GM19467 (cell line): ENCODE data around the gene PNPLA2.
A peak's percentile ranks its signal among the peaks of the same experiment; 100 is the strongest.

ENCODE experiments used
- ATAC-seq: cut with Tn5 transposase; IDR thresholded peaks from one replicate; pipeline ENCODE4 v1.9.1; 2021; ENCODE audit warnings: mild to moderate bottlenecking, moderate library complexity; ENCODE audit not compliant: unreplicated experiment

The PNPLA2 gene

GRCh38 chr11:783581-784015, 35.1 kb upstream of the PNPLA2 start:
- no peak for ATAC-seq

GRCh38 chr11:786235-787083, 32.3 kb upstream of the PNPLA2 start:
- no peak for ATAC-seq

- ATAC-seq: no peak
Measured at GRCh38 chr11:787084-787675, 31.5 kb upstream of the PNPLA2 start.

- ATAC-seq: no peak
Measured at GRCh38 chr11:788009-788640, 30.6 kb upstream of the PNPLA2 start.

GRCh38 chr11:788953-789940, 29.5 kb upstream of the PNPLA2 start:
- ATAC-seq: no peak

GRCh38 chr11:789943-790342, 28.8 kb upstream of the PNPLA2 start, which contains the start of gene CEND1:
CEND1 (minus strand) TSS chr11:790090; CDS start chr11:788576, 1,514 bp downstream.
- ATAC-seq: no peak

GRCh38 chr11:790721-791564, 27.8 kb upstream of the PNPLA2 start:
- no peak for ATAC-seq

GRCh38 chr11:791658-792534, 26.8 kb upstream of the PNPLA2 start:
- no peak for ATAC-seq

GRCh38 chr11:792535-792821, 26.2 kb upstream of the PNPLA2 start:
- no peak for ATAC-seq

GRCh38 chr11:792873-793272, 25.8 kb upstream of the PNPLA2 start:
- ATAC-seq: no peak

- no peak for ATAC-seq
Measured at GRCh38 chr11:793556-793955, 25.2 kb upstream of the PNPLA2 start.

GRCh38 chr11:794013-794765, 24.5 kb upstream of the PNPLA2 start:
- ATAC-seq: no peak

- no peak for ATAC-seq
Measured at GRCh38 chr11:794766-795633, 23.7 kb upstream of the PNPLA2 start.

GRCh38 chr11:795634-796564, 22.8 kb upstream of the PNPLA2 start:
- peak; percentile 35 for ATAC-seq

GRCh38 chr11:796565-797295, 22.0 kb upstream of the PNPLA2 start:
- no peak for ATAC-seq
